ENCODE results near the gene BIK. TPM values are rescaled to one million over a fixed set of nuclear protein-coding genes. Genes with fewer than 3 reads are reported as not detected.

Gene BIK
- total RNA-seq, 2 donors from 2014 or later, result 1.9 to 4.0 TPM

DNA sequence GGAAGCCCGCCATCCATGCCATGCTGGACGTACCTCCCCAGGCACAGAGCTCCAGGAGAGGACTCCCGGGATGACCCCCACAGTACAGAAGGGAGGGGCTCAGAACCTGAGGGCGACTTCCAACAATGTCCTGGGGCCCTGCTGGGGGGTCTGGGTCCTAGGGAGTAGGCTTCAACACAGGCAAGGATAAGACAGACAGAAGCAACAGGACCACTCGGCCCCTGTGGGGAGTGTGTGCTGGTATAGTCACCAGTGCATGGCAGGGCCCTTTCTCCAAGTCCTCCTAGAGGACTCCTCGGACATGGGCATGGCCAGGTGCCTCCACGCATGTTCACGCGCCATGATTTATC lies 59.6 kb downstream of the BIK start:
- Mint-ChIP-seq H3K4me3 (no peak overlapping the region), H3K4me1 (no peaks in the 10 kb centered on the region), H3K36me3 (ENCODE audit: low read depth) (peaks cover 55% of the 10 kb centered on the region), H3K9me3 (no peaks in the 10 kb centered on the region), H3K27me3 (no peaks in the 10 kb centered on the region), H3K27ac (no peak overlapping the region)
- no peak for ATAC-seq (replicated peaks)

DNA sequence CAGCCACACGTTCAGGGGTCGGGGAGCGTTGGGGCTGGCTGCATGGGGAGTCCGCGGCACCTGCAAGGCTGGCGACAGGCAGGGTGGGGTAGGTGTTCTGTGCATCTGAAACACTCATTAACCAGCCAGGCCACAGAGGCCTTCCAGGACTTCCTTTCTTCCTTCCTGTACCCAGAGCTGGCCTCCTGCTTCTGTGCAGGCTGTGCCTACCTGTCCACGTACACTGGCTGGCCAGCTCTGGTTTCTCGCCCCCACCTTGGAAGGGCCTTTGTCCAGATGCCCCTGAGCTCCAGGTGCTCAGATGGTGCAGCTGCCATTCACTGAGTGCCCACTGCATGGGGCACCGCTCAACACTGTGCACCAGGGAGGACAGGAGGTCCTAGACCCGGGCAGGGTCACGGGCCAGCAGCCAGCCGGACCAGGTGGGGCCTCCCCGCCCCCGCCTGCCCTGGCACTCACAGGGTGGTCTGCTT lies 60.5 kb downstream of the BIK start:
- no peaks in the 10 kb centered on the region for H3K27me3 Mint-ChIP-seq
- no peak overlapping the region for H3K4me3 Mint-ChIP-seq
- no peaks in the 10 kb centered on the region for H3K9me3 Mint-ChIP-seq
- ATAC-seq (replicated peaks), result no peak
- H3K4me1 Mint-ChIP-seq, result no peaks in the 10 kb centered on the region
- peaks cover 65% of the 10 kb centered on the region for H3K36me3 Mint-ChIP-seq (ENCODE audit: low read depth)
- no peak overlapping the region for H3K27ac Mint-ChIP-seq

DNA sequence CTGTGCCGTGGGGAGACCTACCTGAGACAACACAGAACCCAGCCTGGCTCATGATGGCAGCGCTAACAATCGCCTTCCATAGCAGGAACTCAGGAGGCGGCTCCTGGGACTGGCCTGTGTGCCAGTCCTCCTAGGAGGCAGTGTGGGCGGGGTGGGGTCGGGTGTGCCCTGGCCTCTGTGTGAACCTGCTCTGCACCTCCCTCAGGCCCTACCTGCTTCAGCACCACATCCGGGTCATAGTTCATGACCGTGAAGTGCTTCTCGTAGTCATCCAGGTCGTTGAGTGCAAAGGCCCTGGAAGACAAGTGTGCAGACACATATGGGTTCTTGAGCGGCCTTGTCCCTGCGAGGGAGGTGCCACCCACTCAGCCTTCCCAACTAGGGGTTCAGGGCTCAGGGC lies 61.1 kb downstream of the BIK start:
- Mint-ChIP-seq H3K4me3 (no peak overlapping the region), H3K27me3 (no peaks in the 10 kb centered on the region), H3K27ac (no peak overlapping the region)

DNA sequence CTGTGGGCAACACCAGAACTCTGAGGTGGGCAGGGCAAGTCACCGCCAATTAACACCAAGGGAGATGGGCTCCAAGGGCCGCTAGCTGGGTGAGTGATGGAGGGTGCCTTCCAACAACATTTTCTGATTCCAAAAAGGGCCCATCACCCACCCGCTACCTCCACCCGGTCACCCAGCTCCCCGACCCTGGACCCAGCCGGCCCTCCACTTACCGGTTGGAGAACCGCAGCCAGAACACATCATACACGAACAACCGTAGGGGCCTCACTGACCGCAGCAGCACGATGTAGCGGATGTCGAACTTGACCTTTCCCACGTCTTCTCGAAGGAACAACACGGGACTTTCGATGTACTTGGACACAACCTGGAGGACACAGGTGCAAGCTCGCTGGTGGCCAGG lies 61.6 kb downstream of the BIK start:
- H3K4me3 Mint-ChIP-seq, result no peak overlapping the region

More for the DNA sequence above, 61.1 kb downstream of the BIK start:
- Mint-ChIP-seq H3K4me1 (no peaks in the 10 kb centered on the region), H3K36me3 (ENCODE audit: low read depth) (peaks cover 70% of the 10 kb centered on the region), H3K9me3 (no peaks in the 10 kb centered on the region)
- ATAC-seq (replicated peaks), result no peak

DNA sequence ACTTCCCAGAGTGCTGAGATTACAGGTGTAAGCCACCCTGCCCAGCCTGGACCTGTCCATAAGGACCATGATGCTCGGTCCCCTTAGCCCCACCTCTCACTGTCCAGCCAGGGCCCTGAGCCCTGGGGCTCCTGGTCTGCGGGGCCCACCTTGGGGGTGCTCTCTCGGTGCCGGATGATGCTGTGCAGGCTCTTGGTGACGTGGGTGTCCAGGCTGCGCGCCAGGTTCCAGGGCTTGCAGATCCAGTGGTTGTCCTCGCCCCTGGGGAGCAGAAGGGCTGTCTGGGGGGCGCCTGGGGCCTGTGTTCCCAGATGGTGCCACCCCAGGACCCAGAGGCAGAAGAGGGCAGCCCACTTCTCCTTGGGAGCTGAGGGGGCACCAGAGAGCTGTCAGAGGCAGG lies 63.0 kb downstream of the BIK start:
- H3K27me3 Mint-ChIP-seq, result no peaks in the 10 kb centered on the region
- ATAC-seq (replicated peaks), result no peak
- peaks cover 72% of the 10 kb centered on the region for H3K36me3 Mint-ChIP-seq (ENCODE audit: low read depth)
- H3K4me1 Mint-ChIP-seq, result no peaks in the 10 kb centered on the region
- H3K9me3 Mint-ChIP-seq, result no peaks in the 10 kb centered on the region
- no peak overlapping the region for H3K27ac Mint-ChIP-seq
- no peak overlapping the region for H3K4me3 Mint-ChIP-seq

More for the DNA sequence above, 61.6 kb downstream of the BIK start:
- no peaks in the 10 kb centered on the region for H3K9me3 Mint-ChIP-seq
- H3K27ac Mint-ChIP-seq, result no peak overlapping the region
- no peak for ATAC-seq (replicated peaks)
- H3K36me3 Mint-ChIP-seq (ENCODE audit: low read depth), result peaks cover 76% of the 10 kb centered on the region
- H3K4me1 Mint-ChIP-seq, result no peaks in the 10 kb centered on the region
- H3K27me3 Mint-ChIP-seq, result no peaks in the 10 kb centered on the region

DNA sequence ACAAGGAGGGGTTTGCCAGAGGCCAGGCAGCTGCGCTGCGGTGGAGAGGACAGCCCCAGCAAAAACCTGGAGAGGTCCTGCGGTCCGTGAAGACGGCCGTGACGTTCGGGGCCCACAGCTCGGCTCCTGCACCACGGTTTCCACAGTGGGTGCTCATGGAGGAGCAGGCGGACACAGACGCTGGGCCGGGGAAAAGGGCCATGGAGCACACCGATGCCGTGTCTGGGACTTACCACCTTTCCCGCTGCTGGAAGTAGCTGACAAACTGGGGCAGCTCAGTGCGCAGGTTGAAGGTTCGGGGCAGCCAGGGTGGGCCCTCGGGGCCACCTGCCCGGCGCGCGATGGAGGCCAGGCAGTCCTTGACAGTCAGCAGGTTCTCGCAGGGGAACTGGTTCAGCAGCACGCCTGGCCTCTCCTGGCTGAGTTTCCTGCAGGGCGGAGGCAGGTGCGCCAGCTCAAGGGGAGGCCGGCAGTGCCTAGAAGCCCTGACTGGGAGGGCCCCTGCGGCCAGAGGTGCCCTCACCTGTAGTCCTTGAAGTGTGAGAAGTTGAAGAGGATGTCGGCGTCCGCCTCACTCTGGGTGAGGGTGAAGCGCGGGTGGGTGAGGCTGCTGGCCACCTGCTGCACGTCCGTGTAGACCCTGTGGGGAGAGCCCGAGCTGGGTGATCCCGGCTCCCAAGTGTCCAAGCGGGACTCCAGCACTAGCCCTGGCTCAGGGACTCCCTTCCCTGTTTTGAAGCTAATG lies 63.6 kb downstream of the BIK start:
- Mint-ChIP-seq H3K36me3 (ENCODE audit: low read depth) (peaks cover 72% of the 10 kb centered on the region), H3K4me1 (no peaks in the 10 kb centered on the region), H3K27me3 (no peaks in the 10 kb centered on the region), H3K4me3 (no peak overlapping the region), H3K9me3 (no peaks in the 10 kb centered on the region), H3K27ac (no peak overlapping the region)
- no peak for ATAC-seq (replicated peaks)

DNA sequence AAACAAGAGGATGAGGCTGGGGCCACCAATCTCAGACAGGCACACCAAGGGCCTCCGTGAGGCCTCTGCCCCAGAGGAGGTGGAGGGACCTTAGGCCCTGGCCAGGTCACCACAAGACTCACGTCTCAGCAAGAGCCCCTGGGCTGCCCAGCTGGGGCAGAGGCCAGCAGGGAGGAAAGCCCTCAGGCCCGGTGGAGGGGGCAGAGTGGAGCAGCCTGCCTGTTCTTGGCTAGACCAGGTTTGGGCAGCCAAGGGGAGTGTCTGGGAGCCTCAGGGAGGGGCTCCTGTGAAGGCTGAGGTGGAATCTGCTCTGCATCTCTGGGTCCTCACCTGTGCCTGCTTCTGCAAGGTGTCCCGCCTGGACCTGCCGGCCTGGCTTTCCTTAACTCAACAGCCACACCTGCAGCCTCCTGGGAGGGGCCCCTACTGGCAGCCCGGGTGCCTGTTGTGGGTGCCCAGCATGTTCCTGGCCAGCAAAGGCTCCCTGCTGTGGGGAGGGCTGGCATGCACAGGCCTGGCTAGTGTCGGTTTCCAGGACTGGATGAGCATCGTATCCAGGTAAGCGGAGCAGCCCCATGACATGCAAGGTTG lies 64.5 kb downstream of the BIK start:
- H3K9me3 Mint-ChIP-seq, result no peaks in the 10 kb centered on the region
- H3K4me1 Mint-ChIP-seq, result no peaks in the 10 kb centered on the region
- H3K36me3 Mint-ChIP-seq (ENCODE audit: low read depth), result peaks cover 72% of the 10 kb centered on the region
- H3K27me3 Mint-ChIP-seq, result no peaks in the 10 kb centered on the region
- H3K4me3 Mint-ChIP-seq, result no peak overlapping the region
- no peak overlapping the region for H3K27ac Mint-ChIP-seq
- ATAC-seq (replicated peaks), result no peak

DNA sequence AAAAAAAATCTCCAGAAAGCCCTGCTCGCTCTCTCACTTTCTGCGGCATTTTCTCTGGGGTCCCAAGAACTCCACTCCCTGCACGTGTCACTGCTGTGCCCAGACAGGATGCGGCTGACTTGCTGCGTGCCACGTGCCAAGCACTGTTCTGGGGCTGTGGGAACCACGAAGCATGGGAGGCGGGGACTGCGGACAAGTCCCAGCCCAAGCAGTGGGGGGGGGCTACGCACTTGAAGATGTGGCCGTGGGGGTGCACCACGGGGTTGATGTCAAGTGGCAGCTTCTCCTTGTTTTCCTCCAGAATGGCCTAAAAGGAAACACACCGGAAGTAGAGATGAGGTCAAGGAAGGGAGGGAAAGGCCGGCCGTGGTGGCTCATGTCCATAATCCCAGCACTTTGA lies 65.5 kb downstream of the BIK start:
- Mint-ChIP-seq H3K36me3 (ENCODE audit: low read depth) (peaks cover 64% of the 10 kb centered on the region), H3K27me3 (no peaks in the 10 kb centered on the region), H3K9me3 (no peaks in the 10 kb centered on the region), H3K27ac (no peak overlapping the region), H3K4me3 (no peak overlapping the region), H3K4me1 (no peaks in the 10 kb centered on the region)
- ATAC-seq (replicated peaks), result no peak

DNA sequence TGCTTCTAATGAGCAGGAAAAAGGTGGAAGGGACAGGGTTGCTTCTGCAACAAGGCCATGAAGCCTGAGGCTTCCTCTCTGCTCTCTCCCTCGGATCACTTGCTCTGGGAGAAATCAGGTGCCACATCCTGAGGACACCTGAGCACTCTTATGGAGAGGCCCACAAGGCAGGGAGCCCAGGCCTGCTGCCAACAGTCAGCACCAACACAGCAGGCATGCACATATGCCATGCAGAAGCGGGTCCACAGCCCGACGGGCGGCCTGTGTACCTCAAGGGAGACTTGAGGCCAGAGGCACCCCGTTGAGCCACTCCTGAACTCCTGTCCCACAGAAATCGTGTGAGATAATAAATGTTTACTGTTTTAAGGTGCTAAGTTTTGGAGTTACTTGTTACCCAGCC lies 66.9 kb downstream of the BIK start:
- Mint-ChIP-seq H3K4me1 (no peaks in the 10 kb centered on the region), H3K27ac (no peak overlapping the region)
- ATAC-seq (replicated peaks), result no peak

More for the DNA sequence above, 66.9 kb downstream of the BIK start:
- H3K27me3 Mint-ChIP-seq, result no peaks in the 10 kb centered on the region
- H3K4me3 Mint-ChIP-seq, result no peak overlapping the region
- peaks cover 66% of the 10 kb centered on the region for H3K36me3 Mint-ChIP-seq (ENCODE audit: low read depth)
- no peaks in the 10 kb centered on the region for H3K9me3 Mint-ChIP-seq

Other genes starting within 250 kb of the BIK start
- 10 to 100 TPM; 22.9 to 26.3 TPM for gene PACSIN2, start 95.6 kb upstream of the BIK start, total RNA-seq
- gene TTLL1, start 21.4 kb upstream of the BIK start, total RNA-seq, result 1 to 10 TPM; 2.9 to 4.1 TPM
- 10 to 100 TPM in 1 of 2 donors, 1 to 10 TPM in 1; 7.3 to 18.2 TPM for gene MCAT, start 32.6 kb downstream of the BIK start, total RNA-seq
- 100 to 1,000 TPM; 127 to 199 TPM for gene TSPO, start 40.8 kb downstream of the BIK start, total RNA-seq
- 10 to 100 TPM; 53.5 to 84.8 TPM for gene TTLL12, start 76.4 kb downstream of the BIK start, total RNA-seq
- gene SCUBE1, start 232.6 kb downstream of the BIK start, total RNA-seq, result not detected